Stimulated activated CD4-positive, alpha-beta T cell treated with anti-CD3 and anti-CD28 coated beads, Interleukin-12 subunit alpha, Interleukin-12 subunit beta, amount 100 ng/mL, for 24 hours (primary cell): ENCODE data around the gene PRDM16.

Experiments
- DNase-seq, 2 experiments: peaks; one replicate each; pipeline ENCODE4 v3.0.0-alpha.2; 2020; ENCODE audit warnings: low read depth in 2 of 2

The PRDM16 gene

DNA sequence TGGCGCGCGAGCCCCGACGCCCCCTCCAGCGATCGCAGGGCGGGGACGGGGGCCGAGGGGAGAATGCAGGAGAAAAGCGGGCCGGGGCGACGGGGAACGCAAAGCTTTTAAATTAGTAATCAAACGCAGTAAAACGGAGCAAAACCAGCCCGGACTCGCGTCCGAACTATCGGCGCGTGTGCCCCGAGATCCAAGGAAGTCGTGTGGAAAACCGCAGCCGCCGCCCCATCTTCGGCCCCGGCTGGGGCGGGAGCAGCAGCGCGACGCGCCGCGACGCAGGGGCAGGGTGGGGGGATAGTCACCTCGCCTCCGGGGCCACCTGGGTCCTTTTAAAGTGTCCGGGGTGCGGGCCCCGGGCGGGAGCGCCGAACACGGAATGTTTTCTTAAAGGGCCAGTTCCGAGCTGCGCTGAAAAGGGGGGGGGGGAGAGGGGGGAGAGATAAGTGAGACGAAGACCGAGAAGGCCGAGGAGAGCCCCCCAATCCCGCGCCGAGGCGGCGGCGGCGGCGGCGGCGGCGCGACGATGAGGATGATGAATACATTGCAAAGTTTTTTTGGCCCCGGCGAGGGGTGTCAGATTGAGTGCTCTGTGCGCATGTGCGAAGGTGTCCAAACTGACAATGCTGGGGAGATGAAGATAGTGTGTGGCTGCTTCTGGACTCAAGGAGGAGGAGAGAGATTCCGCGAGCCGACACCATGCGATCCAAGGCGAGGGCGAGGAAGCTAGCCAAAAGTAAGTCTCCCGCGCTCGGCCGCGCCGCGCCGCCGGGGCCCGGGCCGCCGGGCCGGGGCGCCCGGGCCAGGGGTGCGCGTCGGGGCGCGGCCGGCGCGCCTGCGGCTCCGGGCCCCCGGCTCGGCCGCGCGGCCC, at the start of gene PRDM16:
Gene PRDM16 (plus strand): TSS at position 640 of the 868 bp plus-strand sequence. CDS start 57 bp downstream, at position 697.
- peak; percentile 6 to 26 for DNase-seq

DNA sequence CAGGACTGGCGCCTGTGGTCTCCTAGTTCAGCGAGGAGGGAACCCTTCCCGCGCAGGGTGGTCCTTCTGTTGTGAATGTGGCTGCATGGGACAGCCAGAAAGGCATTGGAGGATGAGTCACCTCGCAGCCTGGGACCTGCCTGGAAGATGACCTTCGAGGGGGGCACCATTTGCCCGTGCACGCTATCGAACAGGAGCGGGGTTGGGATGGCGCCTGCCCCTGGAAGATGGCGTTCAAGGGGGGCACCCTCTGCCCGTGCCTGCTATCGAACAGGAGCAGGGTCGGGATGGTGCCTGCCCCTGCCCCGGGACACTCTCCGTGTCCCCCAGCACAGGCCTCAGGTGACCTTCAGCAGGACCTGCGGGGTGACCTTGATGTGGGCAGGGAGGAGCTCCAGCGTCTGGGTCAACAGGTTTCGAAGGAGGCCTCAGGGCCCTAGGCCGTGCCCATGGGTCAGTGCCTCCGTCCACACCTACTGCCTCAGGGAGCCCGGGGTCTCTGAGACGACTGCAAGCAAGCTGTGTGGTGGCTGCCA, 49.4 kb upstream of the PRDM16 start:
- DNase-seq: no peak

DNA sequence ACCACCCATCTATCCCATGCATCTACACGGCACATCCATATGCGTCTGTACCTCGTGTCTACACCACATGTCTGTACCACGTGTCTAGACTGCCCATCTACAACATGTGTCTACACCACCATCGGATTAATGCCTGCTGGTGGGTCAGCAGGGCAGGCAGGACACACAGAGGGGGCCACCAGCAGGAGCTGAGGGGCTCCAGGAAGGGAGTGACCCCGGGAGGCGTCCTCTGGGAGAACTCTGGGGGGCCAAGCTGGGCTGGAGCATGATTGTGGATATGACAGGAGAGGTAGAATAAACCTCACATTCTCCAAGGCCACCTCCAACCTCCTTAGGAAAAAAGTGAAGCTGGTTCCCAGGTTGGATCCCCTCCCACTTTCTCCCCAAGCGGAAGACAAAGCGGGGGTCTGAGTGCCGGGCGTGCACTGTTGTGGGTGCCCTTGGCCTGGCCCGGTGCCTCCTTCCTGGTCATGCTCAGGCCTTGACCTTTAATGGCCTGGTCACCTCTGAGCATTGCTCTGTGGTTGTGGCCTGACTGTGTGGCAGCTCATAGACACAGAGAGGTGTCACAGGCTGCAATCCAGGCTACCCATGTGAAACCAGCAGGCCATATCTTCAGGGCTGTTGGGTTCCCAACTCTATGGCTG, 48.6 kb upstream of the PRDM16 start:
- DNase-seq: no peak

DNA sequence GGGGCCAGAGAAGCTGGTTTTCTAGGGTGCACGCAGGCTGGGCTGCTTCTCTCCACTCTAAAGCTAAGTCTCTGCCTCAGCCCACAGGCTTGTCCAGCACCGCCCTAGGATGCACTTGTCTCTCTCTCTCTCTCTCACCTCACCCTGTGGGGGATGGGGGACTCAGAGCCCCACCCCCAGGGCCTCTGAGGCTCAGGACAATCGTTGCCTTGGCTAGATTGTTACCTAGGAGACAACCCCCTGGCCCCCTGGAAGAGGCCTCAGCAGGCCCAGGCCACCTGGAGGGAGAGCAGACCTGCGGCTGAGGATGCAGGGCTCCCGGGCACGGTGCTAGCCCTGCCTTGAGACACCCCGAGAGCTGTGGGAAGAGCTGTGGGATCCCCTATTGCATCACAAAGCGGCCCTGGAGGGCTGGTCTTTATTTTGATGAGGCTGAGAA, 47.8 kb upstream of the PRDM16 start, which contains the start of gene ACTRT2:
Gene ACTRT2 (plus strand): TSS at position 235 of the 439 bp plus-strand sequence. CDS start 220 bp downstream, outside the sequence.
- DNase-seq: no peak

DNA sequence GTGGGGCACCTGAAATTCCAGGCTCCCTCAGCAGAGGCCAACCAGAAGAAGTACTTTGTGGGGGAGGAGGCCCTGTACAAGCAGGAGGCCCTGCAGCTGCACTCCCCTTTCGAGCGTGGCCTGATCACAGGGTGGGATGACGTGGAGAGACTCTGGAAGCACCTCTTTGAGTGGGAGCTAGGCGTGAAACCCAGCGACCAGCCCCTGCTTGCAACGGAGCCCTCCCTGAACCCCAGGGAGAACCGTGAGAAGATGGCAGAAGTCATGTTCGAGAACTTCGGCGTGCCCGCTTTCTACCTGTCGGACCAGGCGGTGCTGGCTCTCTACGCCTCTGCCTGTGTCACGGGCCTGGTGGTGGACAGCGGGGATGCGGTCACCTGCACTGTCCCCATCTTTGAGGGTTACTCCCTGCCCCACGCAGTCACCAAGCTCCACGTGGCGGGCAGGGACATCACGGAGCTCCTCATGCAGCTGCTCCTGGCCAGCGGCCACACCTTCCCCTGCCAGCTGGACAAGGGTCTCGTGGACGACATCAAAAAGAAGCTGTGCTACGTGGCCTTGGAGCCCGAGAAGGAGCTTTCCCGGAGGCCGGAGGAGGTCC, 47.1 kb upstream of the PRDM16 start:
- DNase-seq: no peak

DNA sequence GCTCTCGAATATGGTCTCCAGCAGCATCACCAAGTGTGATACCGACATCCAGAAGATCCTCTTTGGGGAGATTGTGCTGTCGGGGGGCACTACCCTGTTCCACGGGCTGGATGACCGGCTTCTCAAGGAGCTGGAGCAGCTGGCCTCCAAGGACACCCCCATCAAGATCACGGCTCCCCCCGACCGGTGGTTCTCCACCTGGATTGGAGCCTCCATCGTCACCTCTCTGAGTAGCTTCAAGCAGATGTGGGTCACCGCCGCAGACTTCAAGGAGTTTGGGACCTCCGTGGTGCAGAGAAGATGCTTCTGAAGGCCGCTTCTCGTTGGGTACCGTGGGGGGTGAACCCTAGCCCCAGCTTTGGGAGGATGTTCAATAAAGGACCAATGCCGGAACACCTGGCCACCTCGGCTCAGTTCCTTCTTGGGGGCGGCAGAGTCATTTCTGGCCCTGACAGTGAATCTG, 46.5 kb upstream of the PRDM16 start:
- no peak for DNase-seq

DNA sequence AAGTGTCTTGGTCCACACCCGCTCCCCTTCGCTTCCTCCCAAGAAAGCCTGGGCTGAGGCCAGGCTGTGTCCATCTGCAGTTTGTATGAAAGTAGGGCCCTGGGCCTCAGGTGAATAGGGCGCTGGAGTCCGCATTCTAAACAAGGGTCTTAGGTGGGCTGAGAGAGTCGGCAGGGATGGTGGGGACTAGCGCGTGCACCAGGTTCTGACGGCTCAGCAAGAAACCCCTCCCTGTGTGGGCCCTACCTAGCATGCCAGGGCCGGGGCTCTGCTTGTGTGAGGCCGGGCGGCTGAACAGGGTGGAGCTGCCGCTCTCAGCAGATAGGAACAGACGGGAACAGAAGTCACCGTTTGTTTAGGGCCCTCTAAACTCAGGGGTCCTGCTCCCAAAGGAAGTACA, 46.0 kb upstream of the PRDM16 start:
- DNase-seq: no peak

DNA sequence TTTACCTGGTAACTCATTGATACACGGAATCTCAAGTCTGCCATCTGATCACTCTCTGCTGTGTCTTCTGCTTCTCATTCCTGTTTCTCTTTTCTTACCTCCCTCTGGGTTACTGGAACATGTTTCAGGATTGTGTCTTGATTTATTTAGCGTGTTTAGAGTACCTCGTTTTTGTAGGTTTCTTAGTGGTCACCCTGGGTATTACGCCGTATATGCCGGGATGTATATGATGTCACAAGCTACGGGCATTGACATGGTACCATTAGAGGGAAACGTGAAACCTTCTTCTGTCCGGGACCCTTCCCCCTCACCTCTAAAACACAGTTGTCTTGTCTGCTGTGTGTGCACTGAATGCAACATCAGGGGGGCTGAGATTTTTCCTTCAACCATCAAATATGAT, 45.0 kb upstream of the PRDM16 start:
- DNase-seq: no peak

DNA sequence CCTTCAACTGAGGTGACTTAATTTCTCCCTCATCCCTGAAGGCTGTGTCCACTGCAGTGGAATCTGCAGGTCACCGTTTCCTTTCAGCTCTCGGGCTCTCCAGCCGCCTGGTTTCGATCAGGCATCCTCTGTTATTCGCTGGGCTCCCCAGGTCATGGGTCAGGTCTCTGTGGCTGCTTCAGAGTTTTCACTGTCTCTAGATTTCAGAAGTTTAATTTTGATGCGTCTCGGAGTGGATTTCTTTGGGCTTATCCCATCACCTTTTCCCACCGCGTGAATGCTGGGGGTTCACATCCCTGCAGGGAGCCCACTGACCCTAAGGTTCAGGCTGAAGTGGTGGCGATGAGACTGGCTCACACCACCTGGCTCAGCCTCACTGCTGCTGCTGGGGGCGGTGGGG, 44.4 kb upstream of the PRDM16 start:
- no peak for DNase-seq

DNA sequence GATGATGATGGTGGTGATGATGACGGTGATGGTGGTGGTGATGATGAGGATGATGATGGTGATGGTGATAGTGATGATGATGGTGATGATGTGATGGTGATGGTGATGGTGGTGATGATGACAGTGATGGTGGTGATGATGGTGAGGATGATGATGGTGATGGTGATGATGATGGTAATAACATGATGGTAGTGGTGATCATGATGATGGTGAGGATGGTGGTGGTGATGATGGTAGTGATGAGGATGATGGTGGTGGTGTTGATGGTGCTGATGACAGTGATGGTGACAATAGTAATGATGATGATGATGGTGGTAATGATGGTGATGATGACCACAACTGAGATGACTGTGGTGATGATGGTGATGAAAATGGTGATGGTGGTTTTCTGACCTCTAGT, 42.9 kb upstream of the PRDM16 start:
- DNase-seq: no peak

DNA sequence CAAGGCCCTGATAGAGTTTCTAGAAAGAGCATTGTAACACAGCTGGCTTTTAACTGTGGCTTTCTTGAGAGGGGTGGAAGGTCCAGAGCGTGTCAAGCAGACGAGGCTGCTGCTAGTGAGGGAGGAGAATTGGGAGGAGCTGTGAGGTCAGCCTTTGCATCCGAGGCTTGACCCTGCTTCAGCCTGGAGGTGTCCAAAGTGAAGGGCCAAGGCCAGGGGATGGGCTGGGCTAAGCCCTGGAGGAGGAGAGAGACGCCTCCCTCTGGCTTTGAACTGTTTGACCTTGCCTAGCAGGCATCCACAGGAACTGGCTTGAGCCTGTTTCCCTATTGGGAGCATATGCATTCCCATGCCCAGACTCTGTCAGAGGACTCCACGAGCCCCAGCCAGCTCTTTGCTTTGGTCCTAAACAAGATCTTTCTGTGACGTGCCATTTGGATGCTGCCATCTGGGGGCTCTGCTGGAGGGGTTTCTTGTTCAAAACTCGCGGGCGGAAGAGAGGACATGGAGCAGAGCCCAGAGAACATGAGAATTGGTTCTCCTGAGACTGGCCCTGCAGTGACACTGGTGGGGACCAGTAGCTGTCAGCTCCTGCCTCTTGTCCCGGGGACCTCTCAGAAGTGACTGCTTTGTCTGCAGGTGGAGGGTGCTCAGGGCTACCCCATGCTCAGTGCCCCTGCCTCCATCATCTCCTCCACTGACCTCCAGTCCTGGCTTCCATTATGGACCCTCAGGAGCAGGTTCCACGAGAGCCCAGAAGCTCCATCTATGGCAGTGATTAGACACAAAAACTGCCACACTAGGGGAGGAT, 42.2 kb upstream of the PRDM16 start:
- DNase-seq: no peak

DNA sequence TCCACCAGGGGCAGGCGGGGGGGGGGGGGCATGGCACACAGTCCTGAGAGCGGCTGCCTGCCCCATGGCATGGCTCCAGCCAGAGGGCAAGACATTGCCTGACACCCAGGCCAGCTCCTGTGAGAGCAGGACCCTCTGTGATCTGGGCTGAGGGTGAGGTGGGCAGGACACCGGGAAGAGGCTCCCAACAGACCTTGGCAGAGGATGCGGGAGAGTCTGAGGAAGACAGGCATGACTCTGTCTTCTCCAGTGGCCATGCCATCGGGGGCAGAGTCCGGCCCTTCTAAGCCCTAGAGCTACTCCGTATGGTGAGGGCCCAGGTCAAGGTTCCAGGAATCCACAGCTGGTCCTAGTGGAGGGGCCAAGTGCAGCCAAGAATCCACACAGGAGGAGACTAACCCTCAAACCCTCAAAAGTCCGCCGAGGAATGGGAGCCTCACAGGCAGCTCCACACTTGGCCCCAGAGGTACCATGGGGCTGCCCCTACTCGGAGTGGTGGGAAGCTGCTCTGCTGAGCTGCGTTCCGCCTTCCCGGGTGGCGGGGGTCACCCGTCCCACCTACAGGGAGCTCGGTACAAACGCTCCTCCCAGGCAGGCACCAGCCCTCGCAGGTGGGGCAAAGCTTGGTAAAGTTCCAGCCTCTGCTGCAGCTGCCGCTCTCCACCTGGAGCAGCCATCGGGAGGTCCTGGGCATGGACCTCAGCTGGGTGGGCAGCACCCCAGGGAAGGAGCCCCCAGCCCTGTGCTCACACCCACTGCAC, 41.2 kb upstream of the PRDM16 start:
- DNase-seq: no peak

DNA sequence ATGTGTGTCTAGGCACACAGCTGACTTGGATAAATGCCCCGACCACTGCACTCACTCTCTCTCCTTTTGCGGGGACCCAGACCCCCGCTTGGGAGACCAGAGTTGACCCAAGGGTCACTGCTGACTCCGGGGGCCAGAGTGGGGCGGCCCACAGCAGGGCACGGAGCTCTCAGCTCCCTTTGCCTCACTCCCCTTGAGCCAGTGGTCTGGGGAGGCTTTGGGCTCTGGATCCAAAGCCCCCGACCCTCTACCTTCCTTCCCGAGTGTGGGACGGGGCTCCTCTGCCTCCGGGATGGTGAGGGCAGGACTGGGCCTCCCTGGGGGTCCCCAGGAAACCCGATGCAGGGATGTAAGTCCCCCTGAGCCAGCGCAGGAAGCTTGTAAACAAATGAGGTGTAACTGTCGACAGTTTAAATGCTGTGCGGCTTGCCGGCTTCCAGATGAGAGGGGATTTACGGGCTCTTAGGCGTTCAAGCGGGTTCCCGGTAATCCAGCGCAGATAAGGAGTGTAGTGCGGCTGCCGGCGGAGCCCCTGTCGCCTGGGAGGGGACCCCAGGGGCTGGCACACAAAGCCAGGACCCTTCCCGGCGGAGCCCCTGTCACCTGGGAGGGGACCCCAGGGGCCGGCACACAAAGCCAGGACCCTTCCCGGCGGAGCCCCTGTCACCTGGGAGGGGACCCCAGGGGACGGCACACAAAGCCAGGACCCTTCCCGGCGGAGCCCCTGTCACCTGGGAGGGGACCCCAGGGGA, 40.3 kb upstream of the PRDM16 start:
- no peak for DNase-seq

DNA sequence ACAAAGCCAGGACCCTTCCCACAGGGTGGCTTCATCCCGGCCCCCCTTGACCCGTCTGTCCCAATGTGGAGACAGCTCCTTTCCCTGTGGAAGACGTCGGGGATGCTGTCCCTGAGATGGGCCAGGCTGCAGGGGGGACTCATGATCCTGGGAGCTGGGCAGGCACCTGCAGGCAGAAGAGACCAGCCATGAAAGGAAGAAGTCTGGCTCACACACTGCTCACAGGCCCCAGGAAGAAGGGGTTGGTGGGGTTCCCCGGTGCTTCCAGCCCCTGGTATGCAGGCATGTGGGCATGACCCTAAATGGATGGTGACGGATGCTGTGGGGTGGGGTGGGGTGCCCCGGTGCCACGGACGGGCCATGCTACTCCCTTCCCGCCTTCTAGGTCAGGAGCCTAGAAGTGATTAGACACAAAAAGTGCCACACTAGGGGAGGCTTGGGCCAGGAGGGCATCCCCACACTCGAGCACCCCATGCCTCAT, 39.5 kb upstream of the PRDM16 start:
- DNase-seq: no peak

DNA sequence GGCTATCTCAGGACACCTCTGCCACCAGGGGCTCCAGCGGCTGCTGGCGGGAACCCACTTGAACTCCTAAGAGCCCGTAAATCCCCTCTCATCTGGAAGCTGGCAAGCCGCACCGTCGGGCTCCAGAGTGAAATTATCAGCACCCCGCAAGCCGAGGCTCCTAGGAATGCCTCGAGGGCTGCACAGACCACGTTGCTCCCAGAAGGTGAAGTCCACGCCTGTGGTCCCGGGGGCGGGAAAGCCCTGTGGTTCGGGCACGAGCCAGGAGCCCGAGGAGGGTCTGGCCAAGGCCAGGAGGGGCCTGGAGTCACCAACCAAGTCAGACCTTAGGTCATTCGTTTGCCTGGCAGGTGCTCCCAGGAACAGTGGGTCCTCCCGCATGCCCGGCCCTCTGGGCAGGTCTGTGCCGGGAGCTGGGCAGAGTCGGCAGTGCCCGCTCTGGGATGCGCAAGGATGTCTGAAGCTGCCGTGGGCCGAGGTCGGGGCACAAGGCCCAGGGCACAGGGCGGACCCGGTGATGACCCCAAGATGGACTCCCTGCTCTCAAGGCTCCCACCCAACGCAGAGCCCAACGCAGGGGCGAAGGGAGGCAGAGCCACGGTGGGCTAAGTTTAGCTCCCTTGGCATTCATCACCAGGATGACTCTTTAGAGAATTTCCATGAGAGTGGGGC, 38.9 kb upstream of the PRDM16 start:
- DNase-seq: no peak

DNA sequence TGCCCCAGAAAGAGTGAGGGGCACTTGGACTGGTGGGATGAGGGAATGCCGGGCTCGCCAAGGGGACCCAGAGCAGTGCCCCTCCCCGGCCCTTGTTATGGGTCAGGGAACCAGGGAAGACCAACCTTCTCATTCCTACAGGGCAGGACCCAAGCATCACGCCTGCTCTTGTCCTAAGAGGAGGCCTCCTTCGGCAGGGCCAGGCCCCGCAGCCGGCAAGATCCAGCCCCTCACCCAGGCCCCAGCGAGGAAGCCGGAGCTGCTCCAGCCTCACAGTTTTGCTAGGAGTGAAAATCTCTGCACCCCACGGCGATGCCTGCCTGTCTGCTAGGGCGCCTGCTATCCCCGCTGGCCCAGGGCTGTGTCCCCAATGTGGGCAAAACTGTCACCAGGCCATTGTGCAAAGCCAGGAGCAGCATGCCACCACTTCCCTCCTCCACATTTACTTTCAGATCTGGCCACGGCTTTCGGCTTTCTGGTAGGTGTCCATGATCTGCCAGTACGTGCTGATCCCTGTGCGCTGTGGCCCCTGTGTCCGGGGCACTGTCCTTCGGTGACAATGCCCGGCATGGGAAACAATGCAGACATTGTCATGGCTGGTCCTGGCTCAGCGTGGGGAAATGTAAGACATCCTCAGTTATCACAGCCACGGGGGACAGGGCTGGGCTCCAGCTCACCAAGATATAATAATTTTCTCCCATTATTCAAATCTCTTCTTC, 38.2 kb upstream of the PRDM16 start:
- no peak for DNase-seq

DNA sequence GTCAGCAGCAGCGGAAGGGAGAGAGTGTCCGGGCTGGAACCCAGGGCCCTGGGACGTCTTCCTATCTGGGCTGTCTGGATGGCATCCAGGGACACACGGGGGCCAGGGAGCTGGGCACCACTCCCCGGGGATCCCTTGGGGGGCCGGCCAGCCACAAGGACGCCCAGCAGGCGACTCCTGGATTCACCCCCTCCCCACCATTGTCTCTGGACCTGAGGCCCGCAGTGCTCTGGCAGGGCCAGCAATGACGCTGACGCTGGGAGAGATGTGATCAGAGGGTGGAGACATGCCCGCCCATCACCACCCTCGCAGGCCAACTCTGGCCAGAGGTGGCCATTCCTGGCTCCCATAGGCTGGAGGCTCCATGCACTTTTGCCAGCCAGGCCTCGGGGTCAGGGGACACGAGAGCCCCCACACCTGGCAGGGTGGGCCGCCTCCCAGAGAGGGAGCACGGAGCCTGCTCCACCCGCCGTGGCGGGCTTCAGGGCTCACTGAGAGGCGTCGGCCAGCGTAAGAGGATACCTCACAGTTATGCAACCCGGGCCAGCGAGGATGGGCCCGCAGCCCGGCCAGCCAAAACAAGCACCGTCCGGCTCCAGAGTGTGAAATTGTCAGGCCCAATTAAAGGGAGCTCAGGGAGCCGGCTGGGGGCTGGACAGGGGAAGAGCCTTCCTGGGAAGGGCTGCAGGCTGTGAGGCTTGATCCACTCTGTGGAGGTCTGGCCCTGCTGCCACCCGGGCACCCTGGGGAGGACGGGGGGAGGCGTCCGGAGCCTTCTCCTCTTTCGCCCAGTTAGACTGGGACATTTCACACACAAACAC, 37.4 kb upstream of the PRDM16 start:
- no peak for DNase-seq
